ENCODE measurements around the gene ZNF423.
"Not testable (repeated sequence)": the region's sequence is repeated elsewhere in the genome, so short reads cannot be mapped to it uniquely, and the experiment has no call there.

ZNF423 gene

DNA sequence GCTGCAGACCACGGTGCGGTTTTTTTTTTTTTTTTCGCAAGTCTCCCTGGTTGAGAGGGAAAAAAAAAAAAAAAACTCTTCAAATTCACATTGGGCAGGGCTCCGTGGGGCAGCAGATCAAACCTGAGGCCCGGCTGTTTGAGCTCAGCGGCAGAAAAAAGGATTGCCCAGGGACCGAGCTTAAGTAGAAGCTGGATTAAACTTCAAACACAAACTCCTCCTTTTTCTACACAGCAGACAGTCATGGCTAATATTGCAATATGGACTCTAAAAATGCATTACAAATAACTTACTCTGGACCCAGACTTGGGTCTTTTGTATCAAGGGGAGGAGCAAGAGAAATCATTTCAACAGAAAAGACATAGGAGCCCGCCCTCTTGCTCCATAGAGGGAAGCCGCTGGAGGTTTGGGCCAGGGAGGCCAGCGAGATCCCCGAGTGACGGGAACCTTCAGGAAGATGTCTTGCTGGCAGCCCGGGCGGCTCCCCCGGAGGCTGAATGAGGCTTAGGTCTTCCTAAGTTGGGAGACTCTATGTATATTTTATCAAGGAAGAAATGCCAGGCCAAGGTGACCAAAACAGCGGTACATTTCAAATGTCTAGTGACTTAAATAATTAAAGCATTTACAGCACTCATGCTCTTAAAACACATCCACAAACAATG is 167.7 kb downstream of the ZNF423 start:
- no peak for DNase-seq

- no peak for DNase-seq
These were observed 168.4 kb downstream of the ZNF423 start for GRCh38 chr16:49687476-49688002.

DNA sequence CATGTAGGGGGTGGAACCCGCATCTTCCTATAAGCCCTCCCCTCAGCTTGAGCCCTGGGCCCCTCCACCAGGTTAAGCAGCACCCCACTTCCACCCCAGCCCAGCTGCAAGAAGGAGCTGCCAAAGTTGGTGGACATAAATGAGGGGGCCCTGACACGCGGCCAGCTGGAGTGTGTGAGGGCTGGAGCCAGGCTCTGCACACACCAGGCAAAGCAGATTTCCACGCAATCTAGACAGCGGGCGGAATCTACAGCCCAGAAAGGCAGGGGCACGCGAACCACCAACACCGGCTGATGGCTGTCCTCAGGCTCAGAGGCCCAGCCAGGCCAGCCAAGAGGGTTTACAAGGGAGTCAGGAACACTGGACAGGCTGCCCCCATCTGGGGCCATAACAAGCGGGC is 171.2 kb downstream of the ZNF423 start:
- no peak for DNase-seq

- DNase-seq, result no peak
These were observed 173.2 kb downstream of the ZNF423 start for GRCh38 chr16:49682577-49683165.

GRCh38 chr16:49681217-49681883 is 174.6 kb downstream of the ZNF423 start:
- no peak for DNase-seq

DNA sequence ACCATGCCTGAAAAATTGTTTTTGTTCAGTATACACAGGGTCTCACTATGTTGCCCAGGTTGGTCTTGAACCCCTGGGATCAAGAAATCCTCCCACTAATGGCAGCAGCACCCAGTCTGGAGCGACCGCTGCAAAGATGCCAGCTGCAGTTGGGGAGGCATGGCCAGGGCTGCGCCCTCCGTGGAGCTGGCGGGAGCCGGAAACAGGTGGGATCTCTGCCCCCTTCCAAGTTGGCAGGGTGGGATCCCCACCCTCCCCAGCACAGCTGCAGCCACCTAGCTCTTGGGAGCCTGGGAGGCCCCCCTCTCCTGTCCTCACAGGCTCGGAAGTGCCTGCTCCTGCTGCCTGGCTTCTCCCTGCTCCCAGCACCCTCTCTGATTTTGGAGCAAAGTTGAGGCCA is 176.8 kb downstream of the ZNF423 start:
- no peak for DNase-seq

GRCh38 chr16:49677661-49678060 is 178.3 kb downstream of the ZNF423 start:
- not testable (repeated sequence) for DNase-seq

- DNase-seq, result no peak
These were observed 180.5 kb downstream of the ZNF423 start for GRCh38 chr16:49675413-49675812.

DNA sequence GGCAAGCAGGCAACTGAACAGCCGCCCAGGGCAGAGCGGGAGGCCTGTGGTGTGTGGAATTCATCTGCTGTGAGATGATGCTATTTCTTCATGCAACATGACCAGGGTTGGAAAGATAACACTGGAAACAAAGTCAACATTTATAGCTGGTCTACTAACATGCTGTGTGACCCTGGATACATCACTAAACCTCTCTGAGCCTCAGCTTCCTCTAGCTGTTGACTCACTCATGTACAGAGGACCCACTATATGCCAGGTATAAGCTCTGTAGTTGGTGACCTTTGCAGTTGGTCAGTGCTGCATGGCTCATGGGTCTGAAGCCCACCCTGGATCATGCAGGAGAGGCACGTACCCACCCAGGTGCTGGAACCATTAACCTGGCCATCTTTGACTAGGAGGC is 180.9 kb downstream of the ZNF423 start:
- no peak for DNase-seq

DNA sequence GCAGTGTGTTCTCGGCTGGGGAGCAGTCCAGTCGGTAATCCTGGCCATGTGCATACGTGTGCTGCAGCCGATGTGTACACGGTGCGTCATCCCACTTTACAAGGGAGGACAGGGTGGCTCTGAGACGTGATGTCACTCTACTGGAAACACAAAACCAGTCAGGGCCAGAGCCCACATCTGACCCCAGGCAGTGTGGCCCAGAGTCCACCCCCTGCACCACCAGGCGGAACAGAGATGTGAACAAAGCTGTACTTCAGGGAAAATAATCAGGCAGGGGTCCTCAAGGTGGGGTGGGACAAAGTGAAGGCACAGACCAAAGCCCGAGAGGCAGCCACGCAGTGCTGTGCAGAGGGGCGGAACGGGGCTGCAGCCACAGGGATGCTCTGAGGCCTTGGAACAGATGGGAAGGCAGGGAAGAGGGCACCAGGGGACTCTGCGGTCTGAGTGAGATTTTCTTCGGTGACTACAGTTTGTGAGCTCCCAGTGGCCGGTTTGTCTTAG is 181.5 kb downstream of the ZNF423 start:
- no peak for DNase-seq

GRCh38 chr16:49673442-49673841 is 182.5 kb downstream of the ZNF423 start:
- DNase-seq, result no peak

DNA sequence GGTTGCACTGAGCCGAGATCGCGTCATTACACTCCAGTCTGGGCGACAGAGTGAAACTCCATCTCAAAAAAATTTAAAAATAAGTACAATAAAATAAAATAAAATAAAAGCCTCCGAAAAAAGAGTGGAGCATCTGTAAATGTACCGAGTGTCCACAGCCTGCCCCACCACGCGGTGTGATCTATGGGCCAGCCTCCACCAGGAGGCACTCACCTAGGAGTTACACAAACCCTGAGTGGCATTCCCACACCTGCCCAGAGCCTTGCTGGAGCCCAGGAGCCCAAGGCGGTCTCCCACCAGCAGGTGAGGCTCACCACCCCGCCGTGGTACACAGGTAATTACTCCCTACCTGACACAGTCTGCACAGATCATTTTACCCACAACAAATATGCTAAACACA is 183.2 kb downstream of the ZNF423 start:
- DNase-seq, result no peak

GRCh38 chr16:49671333-49671732 is 184.6 kb downstream of the ZNF423 start:
- DNase-seq, result no peak

DNA sequence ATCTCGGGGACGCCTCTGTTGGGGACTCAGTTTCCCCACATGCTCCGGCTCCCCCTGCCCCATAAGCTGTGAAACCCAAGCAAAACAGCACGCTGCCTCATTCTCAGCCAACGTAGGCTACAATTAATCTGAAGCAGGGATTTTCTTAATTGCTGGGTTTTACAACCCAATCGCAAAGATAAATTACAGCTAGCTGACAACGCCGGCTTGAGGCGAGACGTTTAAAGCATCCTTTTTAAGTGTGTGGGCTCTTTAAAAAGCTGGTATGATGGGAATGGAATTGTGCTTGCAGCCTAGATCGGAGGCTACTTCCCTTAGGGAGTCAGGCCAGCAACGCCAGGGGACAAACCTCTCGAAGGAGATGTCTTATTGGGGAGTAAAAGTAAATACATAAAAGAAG is 185.3 kb downstream of the ZNF423 start:
- no peak for DNase-seq

GRCh38 chr16:49665482-49666230 is 190.3 kb downstream of the ZNF423 start:
- no peak for DNase-seq

DNA sequence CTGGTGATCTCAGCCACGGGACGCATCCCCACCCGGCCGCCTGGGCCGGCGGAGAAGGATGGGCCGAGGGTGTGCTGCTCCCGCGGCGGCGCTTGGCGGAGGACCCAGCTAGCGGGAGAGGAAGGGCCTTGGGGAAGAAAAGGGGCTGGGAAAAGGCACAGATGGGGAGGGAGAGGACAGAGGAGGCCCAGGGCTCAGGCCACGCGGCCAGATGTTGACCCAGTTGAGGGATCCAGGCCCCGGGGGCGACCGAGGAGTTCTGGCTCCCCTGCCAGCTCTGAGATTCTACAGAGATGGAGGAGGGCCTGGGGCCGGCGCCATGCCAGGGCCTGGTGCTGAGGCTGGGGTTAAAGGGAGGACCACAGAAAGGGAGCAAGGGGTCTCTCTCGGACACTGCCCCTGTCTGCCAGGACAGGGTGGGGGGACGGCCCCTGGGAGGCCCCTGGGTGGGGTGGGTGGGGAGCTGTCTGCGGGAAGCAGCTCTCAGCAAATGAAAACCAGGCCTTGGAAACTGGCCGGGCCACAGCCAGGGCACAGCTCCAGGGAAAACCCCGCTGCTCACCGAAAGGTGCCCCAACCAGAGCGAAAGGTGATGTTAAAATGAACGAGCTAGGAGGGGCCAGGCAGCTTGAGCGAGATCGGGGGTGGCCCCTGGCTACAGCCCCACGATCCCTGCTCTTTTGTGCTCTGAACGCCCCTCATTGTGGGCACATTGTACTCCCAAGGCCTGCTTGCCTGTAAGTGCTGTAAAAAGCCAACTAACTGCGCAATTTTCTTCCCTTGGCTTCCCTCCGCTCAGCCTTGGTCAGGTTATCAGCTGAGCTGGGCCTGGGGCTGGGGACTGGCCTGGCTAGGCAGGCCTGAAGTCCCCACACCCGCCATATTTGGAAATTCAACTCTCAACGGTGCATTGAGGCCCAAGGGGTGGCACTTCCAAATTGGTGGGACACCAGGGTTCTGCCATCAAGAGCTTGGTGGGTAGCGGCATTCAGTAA is 191.4 kb downstream of the ZNF423 start:
- DNase-seq, result no peak

- DNase-seq, result no peak
These were observed 192.5 kb downstream of the ZNF423 start for GRCh38 chr16:49663081-49664065.

DNA sequence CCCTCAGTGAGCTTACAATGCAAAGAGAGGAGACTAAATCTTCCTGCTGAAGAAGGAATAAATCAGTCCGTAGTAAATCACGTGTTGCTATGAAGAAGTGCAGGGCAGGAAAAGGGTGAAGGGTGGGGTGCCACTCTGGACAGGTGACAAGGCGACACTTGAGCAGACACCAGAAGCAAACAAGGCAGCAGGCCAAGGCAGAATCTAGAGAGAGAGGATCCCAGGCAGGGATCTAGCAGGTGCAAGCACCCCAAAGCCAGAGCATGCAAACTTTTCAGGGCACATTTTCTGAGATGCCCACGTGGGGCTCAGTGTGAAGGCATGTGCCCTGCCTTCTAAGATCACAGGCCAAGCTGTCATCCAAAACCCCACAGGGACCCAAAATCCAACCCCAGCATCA is 193.3 kb downstream of the ZNF423 start:
- DNase-seq, result no peak

DNA sequence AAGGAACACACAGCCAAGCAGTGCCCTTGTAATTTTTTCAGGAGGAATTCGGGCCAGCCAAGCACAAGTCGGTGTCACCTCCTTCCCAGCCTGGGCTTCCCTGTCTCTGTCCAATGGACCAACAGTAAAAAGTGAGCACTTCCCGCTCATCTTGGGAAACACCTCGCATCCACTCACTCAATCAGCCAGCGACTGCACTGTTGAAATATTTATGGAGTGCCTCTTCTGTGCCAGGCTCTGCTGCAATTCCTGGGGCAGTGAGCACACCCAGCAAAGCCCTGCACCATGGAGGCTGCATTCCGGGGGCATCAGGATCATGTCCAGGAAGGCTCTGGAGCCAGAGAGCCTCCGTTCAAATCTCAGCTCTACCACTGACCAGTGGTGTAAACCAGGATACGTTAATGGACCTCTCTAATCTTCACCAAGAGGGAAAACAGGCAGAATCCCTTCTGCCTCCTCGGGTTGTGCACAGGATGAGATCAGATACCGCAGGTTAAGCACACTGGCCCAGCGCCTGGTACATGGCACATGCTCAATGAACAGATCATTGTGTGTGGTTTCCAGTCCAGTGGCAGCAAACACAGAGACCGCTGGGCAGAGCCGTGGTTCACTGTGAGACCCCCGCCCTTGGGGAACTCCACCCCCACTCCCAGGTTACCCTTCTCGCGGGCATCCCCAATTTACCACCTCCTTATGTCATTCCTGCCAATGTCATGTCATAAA is 194.3 kb downstream of the ZNF423 start:
- DNase-seq, result no peak

DNA sequence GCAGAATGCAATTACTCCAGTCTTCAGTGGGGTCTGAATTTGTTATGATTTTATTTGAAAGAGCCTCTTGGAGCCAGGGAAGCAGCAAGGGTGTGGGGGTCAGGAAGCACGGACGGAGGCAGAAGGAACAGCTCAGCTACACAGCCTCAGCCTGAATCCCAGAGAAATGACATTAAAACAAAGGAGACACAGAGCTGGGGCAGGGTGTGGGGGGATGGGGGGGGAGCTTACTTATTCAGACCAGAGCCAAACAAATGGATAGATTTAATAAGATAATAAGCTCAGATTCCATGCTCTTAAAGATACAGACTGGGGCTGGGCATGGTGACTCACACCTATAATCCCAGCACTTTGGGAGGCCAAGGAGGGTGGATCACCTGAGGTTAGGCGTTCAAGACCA is 195.3 kb downstream of the ZNF423 start:
- no peak for DNase-seq

Data from CD4-positive, alpha-beta T cell treated with Interleukin-17A for 1 hour (primary cell).